GM13976 (cell line): ENCODE data around the gene DCUN1D2.

Experiments
- DNase-seq: peaks from one replicate; pipeline ENCODE4 v3.0.0; 2012; ENCODE audit warnings: low spot score
- CTCF ChIP-seq: IDR thresholded peaks from 2 replicates; pipeline ENCODE4 v1.5.1; 2012; ENCODE audit warnings: borderline replicate concordance, mild to moderate bottlenecking; ENCODE audit not compliant: insufficient read depth; ENCODE audit errors: extremely low read depth, missing control alignments, control extremely low read depth
- in situ Hi-C: fragments of 300-500 bp; cut with MboI; formaldehyde crosslinking; loops from one replicate; pipeline ENCODE4 v1.12.0; 2022; ENCODE audit warnings: low sequenced_read_pairs, mixed read lengths, inconsistent platforms; ENCODE audit not compliant: unreplicated experiment

The DCUN1D2 gene

GRCh38 chr13:113468472-113469201 is 21.9 kb downstream of the DCUN1D2 start:
- in situ Hi-C loops = no loop called here
- TF ChIP-seq CTCF = no peak
- DNase-seq = no peak

- no peak for TF ChIP-seq CTCF
- in situ Hi-C loops = no loop called here
- DNase-seq = no peak
These were observed 22.5 kb downstream of the DCUN1D2 start for GRCh38 chr13:113468029-113468428.

- no peak for DNase-seq
- in situ Hi-C loops = no loop called here
- no peak for TF ChIP-seq CTCF
These were observed 24.1 kb downstream of the DCUN1D2 start for GRCh38 chr13:113466383-113466782.

- TF ChIP-seq CTCF = no peak
- in situ Hi-C loops = no loop called here
- DNase-seq = no peak
These were observed 25.2 kb downstream of the DCUN1D2 start for GRCh38 chr13:113465300-113465699.

- in situ Hi-C loops = no loop called here
- no peak for DNase-seq
- TF ChIP-seq CTCF = no peak
These were observed 26.0 kb downstream of the DCUN1D2 start for GRCh38 chr13:113464476-113464875.

GRCh38 chr13:113461022-113461751 is 29.3 kb downstream of the DCUN1D2 start:
- in situ Hi-C loops = no loop called here

More at GRCh38 chr13:113461022-113461751, 29.3 kb downstream of the DCUN1D2 start:
- DNase-seq = no peak
- no peak for TF ChIP-seq CTCF
